ENCODE measurements around the gene C19orf67. TPM values are rescaled to one million over a fixed set of nuclear protein-coding genes. Genes with fewer than 3 reads are reported as not detected.
A peak's percentile ranks its signal among the peaks of the same experiment; 100 is the strongest.

The C19orf67 gene
- total RNA-seq, 4 donors from 2014 or later, result not detected

DNA sequence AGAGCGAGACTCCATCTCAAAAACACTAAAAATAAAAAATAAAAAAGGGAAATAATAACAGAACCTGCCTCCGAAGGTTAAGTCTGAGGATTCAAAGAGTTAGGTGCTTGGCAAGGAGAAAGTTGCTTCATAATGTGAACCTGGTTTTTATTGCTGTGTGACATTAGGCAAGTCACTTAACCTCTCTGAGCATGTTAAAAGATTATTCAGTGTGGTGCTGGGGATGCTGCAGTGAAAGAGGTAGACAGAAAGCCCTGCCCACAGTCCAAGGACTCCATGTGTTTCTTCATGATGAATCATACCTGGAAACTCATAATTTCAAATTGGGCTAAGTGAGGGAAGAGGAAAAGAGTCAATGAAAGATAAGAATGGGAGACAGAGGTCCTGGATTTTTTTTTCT lies 51.6 kb downstream of the C19orf67 start:
- peaks cover 11 to 16% (median 14%) of the 10 kb centered on the region in 4 donors for H3K4me1 ChIP-seq
- H3K9me3 ChIP-seq, result no peaks in the 10 kb centered on the region
- H3K36me3 ChIP-seq, result no peaks in the 10 kb centered on the region
- no peak overlapping the region for H3K27ac ChIP-seq (replicated peaks in 1 of 4)
- TF ChIP-seq POLR2AphosphoS5 (IDR thresholded peaks at IDR 0.05) (no peak), EP300 (IDR thresholded peaks at IDR 0.05) (no peak), CTCF (IDR thresholded peaks at IDR 0.05) (no peak), POLR2A (IDR thresholded peaks at IDR 0.05; ENCODE audit: low read depth) (no peak)
- no peak overlapping the region for H3K4me3 ChIP-seq
- H3K27me3 ChIP-seq, result peaks cover 0 to 38% (median 5%) of the 10 kb centered on the region in 4 donors
- WGBS, result 94% methylated on average over 2 of the region's 2 CpGs
- intact Hi-C loops (cut with DNase I), result no loop called here
- no peak for DNase-seq (ENCODE audit: extremely low spot score)

DNA sequence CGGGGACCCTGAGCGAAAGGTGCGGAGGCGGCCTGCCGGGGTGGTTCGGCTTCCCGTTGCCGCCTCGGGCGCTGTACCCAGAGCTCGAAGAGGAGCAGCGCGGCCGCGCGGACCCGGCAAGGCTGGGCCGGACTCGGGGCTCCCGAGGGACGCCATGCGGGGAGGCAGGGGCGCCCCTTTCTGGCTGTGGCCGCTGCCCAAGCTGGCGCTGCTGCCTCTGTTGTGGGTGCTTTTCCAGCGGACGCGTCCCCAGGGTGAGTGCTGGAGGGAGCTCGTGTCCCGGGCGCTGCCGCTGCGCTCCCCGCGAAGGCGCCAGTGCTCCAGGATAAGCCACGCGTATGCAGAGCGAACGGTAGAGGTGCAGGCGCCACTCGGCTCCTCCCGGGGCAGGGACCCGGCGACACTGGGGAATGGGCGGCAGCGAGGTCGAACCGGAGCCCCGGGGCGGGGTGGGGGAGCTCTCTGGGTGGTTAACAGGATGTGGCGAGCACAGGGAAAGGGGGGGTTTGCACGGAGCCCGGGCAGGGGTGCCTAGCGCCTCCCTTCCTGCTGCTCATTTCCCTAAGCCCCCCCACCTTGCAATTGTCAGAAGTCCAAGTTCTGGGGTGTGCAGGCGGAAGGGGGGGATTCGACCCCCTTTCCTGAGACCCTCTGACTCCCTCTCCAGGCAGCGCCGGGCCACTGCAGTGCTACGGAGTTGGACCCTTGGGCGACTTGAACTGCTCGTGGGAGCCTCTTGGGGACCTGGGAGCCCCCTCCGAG lies 53.7 kb downstream of the C19orf67 start, which contains the start of gene IL27RA:
Gene IL27RA, plus strand, starts transcription at position 44 of the 762 bp plus-strand sequence. Its CDS starts 111 bp downstream, at position 155.
- Histone ChIP-seq H3K36me3 (no peaks in the 10 kb centered on the region), H3K4me1 (peaks cover 11 to 16% (median 14%) of the 10 kb centered on the region in 4 donors), H3K27me3 (peaks cover 0 to 45% (median 6%) of the 10 kb centered on the region in 4 donors), H3K27ac (replicated peaks in 1 of 4) (peak within 1 kb of the TSS; percentile 59 to 74 (median 68)), H3K9me3 (no peaks in the 10 kb centered on the region), H3K4me3 (peak within 1 kb of the TSS; percentile 54 to 73 (median 60))
- peak; percentile 40 to 55 (median 51) for TF ChIP-seq CTCF (IDR thresholded peaks at IDR 0.05)
- no peak for TF ChIP-seq EP300 (IDR thresholded peaks at IDR 0.05)
- TF ChIP-seq POLR2A (IDR thresholded peaks at IDR 0.05; ENCODE audit: low read depth), result no peak
- peak in 1 of 2 donors; percentile 15 for TF ChIP-seq POLR2AphosphoS5 (IDR thresholded peaks at IDR 0.05)
- DNase-seq (ENCODE audit: extremely low spot score), result no peak
- intact Hi-C loops (cut with DNase I), result no loop called here
- 2% methylated on average over 23 of the region's 63 CpGs for WGBS

Other genes starting within 250 kb of the C19orf67 start
- not detected for gene NANOS3, start 208.6 kb downstream of the C19orf67 start, total RNA-seq
- 1 to 10 TPM in 1 of 4 donors, under 1 TPM in 3; 0.42 to 1.1 (median 0.78) TPM for gene BRME1, start 179.7 kb downstream of the C19orf67 start, total RNA-seq
- gene CC2D1A, start 179.6 kb downstream of the C19orf67 start, total RNA-seq, result 10 to 100 TPM; 22.9 to 42.8 (median 33.6) TPM
- under 1 TPM in 2 of 4 donors, not detected in 2; 0.66 to 0.69 TPM for gene PODNL1, start 147.4 kb downstream of the C19orf67 start, total RNA-seq
- gene DCAF15, start 133.3 kb downstream of the C19orf67 start, total RNA-seq, result 10 to 100 TPM in 3 of 4 donors, 1 to 10 TPM in 1; 9.8 to 23.9 (median 13.4) TPM
- gene RFX1, start 79.5 kb downstream of the C19orf67 start, total RNA-seq, result 1 to 10 TPM; 2.9 to 8.9 (median 4.5) TPM
- not detected for gene RLN3, start 57.6 kb downstream of the C19orf67 start, total RNA-seq
- gene IL27RA, start 54.0 kb downstream of the C19orf67 start, total RNA-seq, result 1 to 10 TPM; 3.0 to 5.5 (median 4.5) TPM
- gene PALM3, start 23.7 kb downstream of the C19orf67 start, total RNA-seq, result under 1 TPM in 2 of 4 donors, not detected in 2; 0.32 to 0.42 TPM
- gene MISP3, start 13.0 kb downstream of the C19orf67 start, total RNA-seq, result 10 to 100 TPM in 1 of 4 donors, 1 to 10 TPM in 3; 1.5 to 11.1 (median 7.6) TPM
- 10 to 100 TPM; 24.1 to 75.6 (median 48.8) TPM for gene SAMD1, start 5.0 kb upstream of the C19orf67 start, total RNA-seq
- gene PRKACA, start 32.0 kb upstream of the C19orf67 start, total RNA-seq, result 100 to 1,000 TPM in 2 of 4 donors, 10 to 100 TPM in 2; 76.0 to 125 (median 93.3) TPM
- 1 to 10 TPM in 1 of 4 donors, under 1 TPM in 2, not detected in 1; 0.63 to 1.3 (median 0.65) TPM for gene ASF1B, start 50.8 kb upstream of the C19orf67 start, total RNA-seq
- 10 to 100 TPM; 20.8 to 55.1 (median 32.6) TPM for gene ADGRL1, start 120.4 kb upstream of the C19orf67 start, total RNA-seq